GM12873 (cell line): Measurements from ENCODE around the gene CABLES1.

Experiments used
- CTCF ChIP-seq: IDR thresholded peaks from 2 replicates; pipeline ENCODE4 v1.5.1; 2012; ENCODE audit warnings: low read depth, mild to moderate bottlenecking, moderate library complexity, low read length, control low read depth; ENCODE audit not compliant: insufficient read depth; ENCODE audit errors: missing control alignments

CABLES1 gene

GRCh38 chr18:23095463-23095862 lies 39.8 kb upstream of the CABLES1 start:
- no peak for TF ChIP-seq CTCF

- no peak for TF ChIP-seq CTCF
These were observed 35.7 kb upstream of the CABLES1 start for GRCh38 chr18:23099621-23100020.

GRCh38 chr18:23101861-23102432 lies 33.3 kb upstream of the CABLES1 start:
- TF ChIP-seq CTCF, result no peak

GRCh38 chr18:23102493-23103261 lies 32.6 kb upstream of the CABLES1 start:
- TF ChIP-seq CTCF, result no peak

- TF ChIP-seq CTCF, result no peak
These were observed 31.8 kb upstream of the CABLES1 start for GRCh38 chr18:23103449-23103848.

GRCh38 chr18:23105030-23105429 lies 30.3 kb upstream of the CABLES1 start:
- TF ChIP-seq CTCF, result no peak

- TF ChIP-seq CTCF, result no peak
These were observed 29.6 kb upstream of the CABLES1 start for GRCh38 chr18:23105581-23106219.
